IPS-18c (cell line): ENCODE results near the gene CELA1.

Source experiments
- H3K4me3 ChIP-seq: 2 replicates; pipeline ENCODE4 v1.7.0; 2013; ENCODE audit warnings: low read depth, mild to moderate bottlenecking, low read length, moderate library complexity; ENCODE audit not compliant: insufficient read depth
- H3K9me3 ChIP-seq: one replicate; pipeline ENCODE4 v1.6.1; 2013; ENCODE audit warnings: mild to moderate bottlenecking, low read length, moderate library complexity; ENCODE audit not compliant: control insufficient read depth, insufficient read depth

The CELA1 gene

GRCh38 chr12:51379571-51379970 lies 33.1 kb upstream of the CELA1 start:
- no peak overlapping the region for H3K4me3 ChIP-seq
- no peaks in the 10 kb centered on the region for H3K9me3 ChIP-seq

GRCh38 chr12:51378749-51379148 lies 32.3 kb upstream of the CELA1 start:
- H3K4me3 ChIP-seq = no peak overlapping the region

GRCh38 chr12:51377099-51377984 lies 30.9 kb upstream of the CELA1 start:
- no peaks in the 10 kb centered on the region for H3K9me3 ChIP-seq
- H3K4me3 ChIP-seq = no peak overlapping the region

More at GRCh38 chr12:51378749-51379148, 32.3 kb upstream of the CELA1 start:
- H3K9me3 ChIP-seq = no peaks in the 10 kb centered on the region

- H3K4me3 ChIP-seq = no peak overlapping the region
- no peaks in the 10 kb centered on the region for H3K9me3 ChIP-seq
Observed at GRCh38 chr12:51374856-51375255, 28.4 kb upstream of the CELA1 start.

- H3K9me3 ChIP-seq = no peaks in the 10 kb centered on the region
- H3K4me3 ChIP-seq = no peak overlapping the region
Observed at GRCh38 chr12:51374361-51374760, 27.9 kb upstream of the CELA1 start.

GRCh38 chr12:51373187-51373586 lies 26.7 kb upstream of the CELA1 start:
- H3K9me3 ChIP-seq = no peaks in the 10 kb centered on the region
- H3K4me3 ChIP-seq = no peak overlapping the region

GRCh38 chr12:51372021-51372420 lies 25.5 kb upstream of the CELA1 start:
- no peak overlapping the region for H3K4me3 ChIP-seq
- no peaks in the 10 kb centered on the region for H3K9me3 ChIP-seq

GRCh38 chr12:51371295-51371953 lies 24.9 kb upstream of the CELA1 start:
- H3K4me3 ChIP-seq = no peak overlapping the region; the same call in 1 of the 2 replicates

GRCh38 chr12:51370667-51371066 lies 24.2 kb upstream of the CELA1 start:
- Histone ChIP-seq H3K9me3 (no peaks in the 10 kb centered on the region), H3K4me3 (no peak overlapping the region)

More at GRCh38 chr12:51371295-51371953, 24.9 kb upstream of the CELA1 start:
- H3K9me3 ChIP-seq = no peaks in the 10 kb centered on the region

- Histone ChIP-seq H3K4me3 (no peak overlapping the region), H3K9me3 (no peaks in the 10 kb centered on the region)
Observed at GRCh38 chr12:51369581-51369980, 23.1 kb upstream of the CELA1 start.

- H3K4me3 ChIP-seq = no peak overlapping the region
- no peaks in the 10 kb centered on the region for H3K9me3 ChIP-seq
Observed at GRCh38 chr12:51368640-51369517, 22.4 kb upstream of the CELA1 start.

GRCh38 chr12:51365276-51365675 lies 18.8 kb upstream of the CELA1 start:
- H3K4me3 ChIP-seq = no peak overlapping the region
- H3K9me3 ChIP-seq = no peaks in the 10 kb centered on the region

- Histone ChIP-seq H3K4me3 (no peak overlapping the region), H3K9me3 (no peaks in the 10 kb centered on the region)
Observed at GRCh38 chr12:51364001-51364400, 17.5 kb upstream of the CELA1 start.

GRCh38 chr12:51362747-51363342 lies 16.4 kb upstream of the CELA1 start:
- H3K9me3 ChIP-seq = no peaks in the 10 kb centered on the region
- no peak overlapping the region for H3K4me3 ChIP-seq

GRCh38 chr12:51362307-51362706 lies 15.8 kb upstream of the CELA1 start:
- Histone ChIP-seq H3K9me3 (no peaks in the 10 kb centered on the region), H3K4me3 (no peak overlapping the region)

- no peak overlapping the region for H3K4me3 ChIP-seq
- H3K9me3 ChIP-seq = no peaks in the 10 kb centered on the region
Observed at GRCh38 chr12:51361161-51362016, 14.9 kb upstream of the CELA1 start.
